Panc1 (cell line): ENCODE results near the gene AP3D1. TPM values are rescaled to one million over a fixed set of nuclear protein-coding genes. Genes with fewer than 3 reads are reported as not detected.
A peak's percentile ranks its signal among the peaks of the same experiment; 100 is the strongest.

Experiments used
- ATAC-seq: fragments of 200-7000 bp; cut with Tn5 transposase; 2 replicates; pipeline ENCODE4 v1.9.1; 2020; ENCODE audit warnings: mild to moderate bottlenecking, moderate library complexity
- BruUV-seq: library from RNA; stranded (reverse); fragments of 400-500 nt; replicated peaks from 2 replicates; lab custom pipeline; 2021; lab: Mats Ljungman, UMichigan
- CTCF ChIA-PET: fragments of 300-600 bp; sonication (Branson Sonifier 250); formaldehyde crosslinking; loops from one replicate; lab custom pipeline; 2022; ENCODE audit warnings: antibody characterized with exemption; lab: Charles Lee
- POLR2A ChIA-PET: fragments of 300-600 bp; sonication (Branson Sonifier 250); formaldehyde crosslinking; loops from one replicate; lab custom pipeline; 2022; ENCODE audit warnings: antibody characterized with exemption; lab: Charles Lee
- DNase-seq: peaks from one replicate; pipeline ENCODE4 v3.0.0-alpha.2; 2010; ENCODE audit warnings: low read depth, low spot score
- H3K27ac ChIP-seq: 2 replicates; pipeline ENCODE4 v1.5.1; 2011; ENCODE audit warnings: mild to moderate bottlenecking, low read length, inconsistent platforms
- H3K27me3 ChIP-seq: fragments of 200-500 bp; sonication (Bioruptor generic); 2 replicates; pipeline ENCODE4 v1.6.0; 2014; ENCODE audit warnings: low read length, inconsistent platforms; ENCODE audit not compliant: control insufficient read depth, insufficient read depth
- H3K36me3 ChIP-seq: fragments of 200-500 bp; sonication (Bioruptor generic); 2 replicates; pipeline ENCODE4 v1.5.1; 2014; ENCODE audit warnings: inconsistent platforms, mild to moderate bottlenecking, low read length, moderate library complexity; ENCODE audit not compliant: control insufficient read depth, insufficient read depth
- H3K4me1 ChIP-seq: 2 replicates; pipeline ENCODE4 v1.5.1; 2011; ENCODE audit warnings: inconsistent platforms, mild to moderate bottlenecking, low read length, moderate library complexity; ENCODE audit not compliant: control insufficient read depth, insufficient read depth
- H3K4me3 ChIP-seq, 2 experiments: 2 replicates each; pipeline ENCODE4 v1.5.1; 2011 to 2012; ENCODE audit warnings: low read depth in 2 of 2, low read length in 2 of 2, mild to moderate bottlenecking in 2 of 2, inconsistent platforms in 1 of 2, moderate library complexity in 1 of 2
- H3K9me3 ChIP-seq: fragments of 200-500 bp; sonication (Bioruptor generic); 2 replicates; pipeline ENCODE4 v1.5.1; 2014; ENCODE audit warnings: low read depth, mild to moderate bottlenecking, inconsistent platforms, low read length, moderate library complexity; ENCODE audit not compliant: control insufficient read depth, insufficient read depth
- CTCF ChIP-seq: fragments of 450-650 bp; IDR thresholded peaks from 2 replicates; pipeline ENCODE4 v1.5.1; 2017; ENCODE audit warnings: mild to moderate bottlenecking
- POLR2AphosphoS5 ChIP-seq: IDR thresholded peaks from 2 replicates; pipeline ENCODE4 v1.6.1; 2012; ENCODE audit warnings: mild to moderate bottlenecking, low read depth, low read length, moderate library complexity
- REST ChIP-seq, 2 experiments: IDR thresholded peaks; 2 replicates each; pipeline ENCODE4 v1.6.1; 2011 to 2012; ENCODE audit warnings: low read depth in 2 of 2, control low read depth in 1 of 2, low read length in 1 of 2, mild to moderate bottlenecking in 1 of 2, moderate library complexity in 1 of 2; ENCODE audit not compliant: insufficient read depth in 1 of 2
- SIN3A ChIP-seq: IDR thresholded peaks from 2 replicates; pipeline ENCODE4 v1.6.1; 2012; ENCODE audit warnings: low read depth, mild to moderate bottlenecking, low read length, moderate library complexity, borderline replicate concordance; ENCODE audit not compliant: insufficient read depth
- TCF7L2 ChIP-seq: IDR thresholded peaks from 2 replicates; pipeline ENCODE4 v1.6.1; 2011; ENCODE audit warnings: mild to moderate bottlenecking, low read depth, low read length, inconsistent platforms
- in situ Hi-C: cut with HindIII; loops from 2 replicates; pipeline ENCODE4 v1.10.0; 2016; ENCODE audit warnings: low sequenced_read_pairs, low pct_unique_long_range_greater_than_20kb
- intact Hi-C: fragments of 100-400 bp; cut with micrococcal nuclease; formaldehyde crosslinking; loops from one replicate; pipeline ENCODE4 v1.10.0; 2022; ENCODE audit not compliant: unreplicated experiment
- total RNA-seq: library from RNA; stranded (reverse); gene quantifications from one replicate; pipeline ENCODE4 v1.2.1, GENCODE V29; 2021; ENCODE audit not compliant: unreplicated experiment

AP3D1 gene
- total RNA-seq, 1 experiment from 2014 or later, result 167 TPM

- H3K27ac ChIP-seq, result peak overlapping the region; percentile 83
Observed at GRCh38 chr19:2170987-2171348, 19.6 kb upstream of the AP3D1 start.

GRCh38 chr19:2170219-2170618 is 18.9 kb upstream of the AP3D1 start:
- no peaks in the 10 kb centered on the region; the same call in 1 of the 2 replicates for H3K36me3 ChIP-seq
- DNase-seq (no peak), ATAC-seq (no peak)
- ChIA-PET CTCF (no interaction called here), POLR2A (no interaction called here)
- peak overlapping the region; percentile 83 for H3K27ac ChIP-seq
- intact Hi-C loops, result no loop called here
- H3K27me3 ChIP-seq, result no peaks in the 10 kb centered on the region
- TF ChIP-seq SIN3A, result no peak
- TF ChIP-seq TCF7L2, result no peak
- TF ChIP-seq REST (IDR thresholded peaks at IDR 0.05; ENCODE audit: insufficient read depth in 1 of 2, low read depth in 2 of 2, low read length in 1 of 2), result no peak
- TF ChIP-seq POLR2AphosphoS5, result no peak
- TF ChIP-seq CTCF, result no peak
- H3K9me3 ChIP-seq, result no peaks in the 10 kb centered on the region
- in situ Hi-C loops, result no loop called here
- no TSS peak for BruUV-seq
- no peak overlapping the region for H3K4me3 ChIP-seq
- peaks cover 46% of the 10 kb centered on the region for H3K4me1 ChIP-seq

More at GRCh38 chr19:2170987-2171348, 19.6 kb upstream of the AP3D1 start:
- no peaks in the 10 kb centered on the region for H3K27me3 ChIP-seq
- no peak for ATAC-seq
- no peak for DNase-seq
- ChIA-PET POLR2A (no interaction called here), CTCF (no interaction called here)
- intact Hi-C loops, result no loop called here
- no TSS peak for BruUV-seq
- H3K4me3 ChIP-seq, result no peak overlapping the region
- TF ChIP-seq REST (IDR thresholded peaks at IDR 0.05; ENCODE audit: insufficient read depth in 1 of 2, low read depth in 2 of 2, low read length in 1 of 2), result no peak
- no peak for TF ChIP-seq TCF7L2
- in situ Hi-C loops, result no loop called here
- H3K4me1 ChIP-seq, result peaks cover 46% of the 10 kb centered on the region
- H3K36me3 ChIP-seq, result no peaks in the 10 kb centered on the region
- no peaks in the 10 kb centered on the region for H3K9me3 ChIP-seq
